Activated CD4-positive, alpha-beta T cell treated with anti-CD3 and anti-CD28 coated beads, Interleukin-10, Interleukin-2, amounts not matched to agents 100 ng/mL and 50 ng/mL, durations not matched to agents 16 hours and 8 hours (primary cell): ENCODE measurements around the gene SPOCK1.

ENCODE experiments used
- DNase-seq: peaks from one replicate; pipeline ENCODE4 v3.0.0-alpha.2; 2020

Gene SPOCK1

DNA sequence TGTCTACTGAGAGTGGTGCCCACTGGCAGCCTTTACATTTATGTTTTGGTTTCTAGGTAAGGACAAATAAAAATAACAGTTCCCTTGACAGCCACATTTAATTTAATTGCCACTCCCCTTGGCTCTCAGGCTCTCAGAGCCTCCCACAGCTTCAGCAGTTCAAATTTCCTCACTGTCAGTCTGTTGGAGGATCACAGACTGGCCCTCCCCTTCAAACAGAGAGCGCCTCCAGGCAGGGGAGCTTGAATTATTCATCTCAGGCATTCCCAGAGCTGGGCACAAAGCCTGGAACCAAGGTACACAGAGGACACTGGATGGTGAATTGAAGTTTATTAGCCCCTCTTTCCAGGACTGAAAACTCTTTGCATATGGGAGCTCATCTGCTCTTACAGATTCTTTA lies 407.7 kb downstream of the SPOCK1 start:
- DNase-seq, result no peak

DNA sequence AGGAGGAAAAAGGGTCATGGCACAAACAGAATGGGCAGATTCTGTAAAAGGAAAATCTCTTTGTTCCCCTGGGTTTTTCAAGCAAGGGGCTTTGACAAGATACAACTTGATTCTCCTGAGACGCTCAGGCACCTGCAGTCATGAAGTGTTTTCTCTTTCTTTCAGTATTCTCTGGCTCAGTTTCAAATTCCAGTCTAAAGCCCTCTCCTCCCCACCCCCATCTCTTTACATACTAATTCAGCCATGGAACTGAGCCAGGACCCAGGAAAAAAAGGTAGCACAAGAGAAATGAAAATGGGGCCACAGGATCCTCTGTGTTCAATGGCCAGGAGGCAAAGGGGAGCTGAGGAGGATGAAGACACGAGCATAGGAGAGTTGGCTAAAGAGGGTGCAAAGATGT lies 408.4 kb downstream of the SPOCK1 start:
- DNase-seq, result no peak

DNA sequence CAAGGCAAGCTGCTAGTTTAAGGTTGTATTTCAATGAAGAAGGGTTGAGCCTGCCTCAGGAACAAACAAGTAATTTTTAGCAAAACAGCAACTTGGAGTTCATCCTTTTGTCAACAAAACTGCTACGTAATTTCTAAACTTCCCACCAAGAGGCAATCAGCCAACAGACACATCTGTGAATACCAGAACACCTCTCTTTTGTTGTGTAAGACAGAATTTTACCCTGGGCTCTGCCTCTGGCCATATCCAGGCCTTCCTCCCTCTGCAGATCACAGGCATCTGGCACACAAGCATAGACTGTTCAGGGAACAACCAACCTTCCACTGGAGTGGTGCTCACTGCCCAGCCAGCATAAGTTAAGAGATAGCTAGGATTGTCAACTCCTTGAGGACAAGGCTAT lies 409.0 kb downstream of the SPOCK1 start:
- no peak for DNase-seq

DNA sequence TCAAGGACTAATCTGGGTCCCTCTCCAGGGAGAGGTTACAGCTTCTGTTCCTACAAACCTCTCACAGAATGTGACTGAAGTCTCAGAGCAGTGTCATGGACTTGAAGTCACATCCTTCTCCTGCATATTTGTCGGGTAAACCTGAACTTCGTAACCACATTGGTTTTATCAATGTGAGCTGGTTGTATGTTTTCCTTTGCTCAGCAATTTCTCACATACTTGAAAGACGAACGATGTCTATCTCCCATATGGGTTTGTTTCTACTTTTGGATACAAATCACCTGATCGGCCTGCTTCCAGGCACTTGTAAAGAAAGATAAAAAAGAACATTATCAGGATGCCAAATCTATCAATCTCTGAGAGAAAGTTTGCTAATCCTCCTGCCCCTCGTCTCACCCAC lies 411.0 kb downstream of the SPOCK1 start:
- no peak for DNase-seq

DNA sequence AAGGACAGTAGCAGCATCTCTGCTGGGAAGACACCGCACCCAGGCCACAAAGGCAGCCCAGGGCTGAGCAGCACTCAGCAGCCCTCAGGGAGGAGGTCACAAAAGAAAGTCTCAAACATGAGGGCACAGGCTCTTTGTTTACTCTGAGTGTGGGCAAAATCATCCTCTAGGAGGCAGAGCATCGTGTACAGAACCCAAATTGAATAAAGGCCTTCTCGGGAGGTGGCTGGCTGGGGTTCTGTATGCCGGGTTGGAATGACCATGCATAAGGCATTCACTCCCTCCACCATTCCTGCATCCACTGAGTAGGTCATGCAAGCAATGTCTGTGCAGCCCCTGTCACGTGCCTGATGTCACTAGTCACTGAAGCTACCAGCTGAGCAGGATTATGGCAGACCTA lies 412.8 kb downstream of the SPOCK1 start:
- no peak for DNase-seq

DNA sequence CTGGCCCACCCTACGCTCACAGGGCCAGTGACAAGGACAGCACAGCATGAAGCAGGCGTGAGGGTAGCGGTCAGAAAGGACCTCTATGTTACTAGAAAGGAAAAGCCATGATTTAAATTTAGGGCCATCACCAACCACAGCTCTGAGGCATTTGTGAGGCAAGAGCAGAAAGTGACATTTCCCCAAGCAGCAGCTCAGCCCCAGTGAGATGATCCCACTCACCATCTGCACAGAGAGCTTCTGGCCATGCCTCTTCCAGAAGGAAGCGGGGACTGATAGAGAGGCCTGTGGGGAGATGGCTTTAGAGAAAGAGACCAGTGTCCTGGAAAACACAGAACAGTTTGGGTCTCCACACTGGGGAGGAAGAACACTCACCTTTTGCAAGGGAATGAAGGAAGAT lies 413.9 kb downstream of the SPOCK1 start:
- no peak for DNase-seq

DNA sequence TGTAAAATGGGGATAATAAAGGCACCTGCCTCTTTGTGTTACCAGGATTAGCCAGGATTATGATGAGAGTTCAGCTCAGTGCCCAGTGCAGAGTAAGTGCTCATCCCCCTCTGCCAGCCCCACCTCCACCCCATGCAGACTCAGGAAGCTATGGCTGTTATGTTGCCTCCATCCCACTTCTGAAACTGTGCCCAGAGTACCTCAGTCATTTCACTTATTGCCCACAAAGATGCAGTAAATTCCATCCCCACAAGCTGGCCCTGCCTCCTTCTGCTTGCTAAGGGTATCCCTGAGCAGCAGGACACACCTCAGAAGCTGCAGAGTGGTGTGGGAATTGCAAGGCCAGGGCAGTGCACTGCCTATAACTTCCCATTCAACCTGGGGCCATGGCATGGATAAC lies 415.1 kb downstream of the SPOCK1 start:
- DNase-seq, result no peak

DNA sequence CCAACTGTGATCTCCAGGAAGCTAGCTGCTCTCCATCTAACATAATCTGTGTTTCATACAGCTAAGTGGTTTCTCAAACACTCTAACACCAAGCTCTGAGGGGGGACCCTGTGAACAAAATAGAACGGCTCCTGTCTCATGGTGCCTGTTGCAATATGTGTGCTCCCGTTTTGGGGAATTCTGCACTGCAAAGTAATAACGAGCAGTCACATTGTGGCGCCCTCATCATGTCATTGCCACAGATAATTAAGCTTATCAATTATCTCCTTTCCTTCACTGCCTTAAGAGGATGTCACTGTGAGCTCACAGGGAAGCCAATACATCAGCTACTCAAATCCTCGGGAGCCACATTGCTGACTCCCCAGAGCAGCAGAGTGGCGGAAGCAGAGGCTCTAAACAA lies 416.2 kb downstream of the SPOCK1 start:
- no peak for DNase-seq

DNA sequence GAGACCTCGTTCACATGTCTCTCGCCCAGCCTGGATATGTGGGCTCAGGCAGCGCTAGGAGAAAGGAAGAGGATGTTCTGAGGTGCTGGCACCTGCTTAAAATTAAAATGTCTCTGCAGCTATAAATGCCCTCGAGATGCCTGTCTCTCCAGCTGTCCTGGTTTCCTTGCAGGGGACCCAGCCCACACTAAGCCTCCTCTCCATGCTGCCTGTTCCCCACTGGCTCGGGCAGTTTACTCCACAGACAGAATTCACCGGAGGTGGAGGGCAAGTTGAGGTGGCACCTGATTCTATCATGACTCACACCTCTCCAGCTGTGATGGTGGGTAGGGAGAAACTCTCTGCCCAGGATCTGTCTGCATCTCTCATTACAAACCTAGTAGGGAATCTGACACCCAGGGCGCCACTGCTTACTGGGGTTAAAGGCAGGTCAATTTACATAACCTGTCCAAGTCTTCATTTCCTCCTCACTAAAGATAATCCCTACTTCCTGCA lies 420.9 kb downstream of the SPOCK1 start:
- no peak for DNase-seq

DNA sequence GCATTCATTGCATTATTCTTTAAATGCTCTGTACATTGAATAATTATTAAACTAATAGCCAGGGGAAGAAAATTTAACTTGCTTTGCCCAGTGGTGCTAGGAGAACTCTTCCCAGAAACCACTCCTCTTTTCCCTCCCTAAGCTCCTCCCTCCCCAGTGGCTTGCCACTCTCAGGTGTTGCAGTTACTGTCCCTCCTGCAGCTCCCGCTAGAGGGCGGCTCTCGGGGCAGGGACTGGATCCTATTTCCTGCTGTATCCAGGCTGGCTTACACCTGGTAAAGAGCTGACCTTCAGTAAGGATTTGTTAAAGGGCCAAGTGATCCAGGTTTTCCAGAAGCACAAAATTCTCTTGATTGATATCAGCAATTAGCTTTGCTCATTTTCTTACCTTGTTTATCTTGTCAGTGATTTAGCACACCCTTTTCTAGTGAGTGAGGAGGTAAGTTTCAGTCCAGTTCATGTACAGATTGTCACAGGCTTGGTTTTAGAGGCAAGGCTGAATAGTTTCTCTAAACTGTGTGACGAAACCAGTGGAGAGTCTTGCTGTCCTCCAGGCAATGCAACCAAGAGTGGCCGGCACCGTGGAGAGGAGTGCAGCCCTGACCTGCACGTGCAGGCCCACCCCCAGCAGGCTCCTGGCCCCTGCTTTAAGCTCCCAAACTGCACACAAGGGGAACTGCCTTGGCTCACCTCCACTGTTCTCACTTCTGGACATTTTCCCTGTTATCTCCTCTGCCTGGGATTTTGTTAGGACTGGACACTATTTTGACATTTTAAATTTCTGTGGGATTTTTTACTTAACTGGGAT lies 423.8 kb downstream of the SPOCK1 start:
- DNase-seq, result peak; percentile 32

DNA sequence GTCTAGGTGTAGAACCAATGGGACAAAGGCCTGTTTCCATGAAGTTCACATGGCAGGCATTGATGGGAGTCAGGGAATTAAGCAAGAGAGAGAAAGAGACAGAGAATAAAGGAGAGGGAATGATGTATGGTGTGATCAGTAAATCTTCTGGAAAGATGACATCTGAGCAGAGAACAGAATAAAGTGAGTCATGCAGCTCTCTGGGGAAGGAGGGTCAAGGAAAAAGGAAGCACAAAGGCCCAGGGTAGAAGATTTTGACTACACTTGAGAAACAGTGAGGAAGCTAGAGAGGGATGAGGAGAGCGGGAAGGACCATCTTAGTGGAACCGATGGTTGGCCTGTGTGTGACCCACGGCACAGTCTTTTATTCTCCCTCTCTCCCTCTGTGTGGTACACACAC lies 425.9 kb downstream of the SPOCK1 start:
- no peak for DNase-seq

DNA sequence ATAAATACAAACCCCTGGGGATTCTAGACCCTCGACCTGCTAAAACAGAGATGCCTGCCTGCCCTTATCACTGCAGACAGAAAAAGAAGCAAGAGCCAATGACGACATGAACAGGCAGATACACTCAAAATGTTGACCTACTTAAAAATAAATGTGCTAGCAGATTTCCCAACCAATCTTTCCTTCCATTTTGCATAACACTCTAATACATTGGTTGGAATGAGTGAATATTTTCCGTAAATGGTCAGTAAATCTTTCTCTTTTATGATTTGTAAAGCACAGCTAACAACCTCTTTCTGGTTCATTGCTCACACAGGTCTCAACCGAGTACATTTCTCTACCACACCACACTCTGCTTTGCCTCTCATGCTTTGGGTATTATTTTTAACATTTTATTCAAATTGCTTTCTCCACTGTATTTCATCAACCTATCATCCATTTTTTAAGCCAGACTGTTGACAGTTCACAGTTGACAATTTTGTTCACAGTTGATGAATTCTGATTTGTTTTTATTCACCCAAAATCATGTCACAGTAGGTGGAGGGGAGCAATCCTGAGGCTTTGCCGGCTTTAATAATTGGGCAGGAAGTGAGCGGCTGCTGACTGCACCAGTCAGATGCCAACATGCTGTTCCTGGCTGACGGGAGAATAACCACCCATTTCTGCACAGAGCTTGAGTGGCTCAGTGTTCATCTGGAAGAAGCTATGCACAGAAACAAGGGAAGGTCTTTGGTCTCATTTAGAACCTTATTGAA lies 426.6 kb downstream of the SPOCK1 start:
- no peak for DNase-seq

DNA sequence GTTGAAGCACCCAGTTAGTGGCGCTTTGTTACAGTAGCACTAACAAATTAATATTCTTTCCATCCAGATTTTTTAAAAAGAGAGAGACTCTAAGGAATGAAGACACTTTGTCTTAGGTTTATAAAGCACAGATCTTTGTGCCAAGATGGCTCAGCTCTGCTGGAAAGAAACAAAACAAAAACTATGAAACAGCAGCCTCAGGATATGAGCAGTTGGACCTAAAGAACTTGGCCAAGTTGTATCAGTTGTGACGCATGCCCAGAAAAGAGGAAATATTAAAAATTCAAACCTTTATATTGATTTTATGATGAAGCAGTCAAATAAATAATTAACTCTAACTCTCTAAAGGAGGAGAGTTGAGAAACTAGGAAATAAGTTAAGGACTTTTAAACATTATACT lies 427.2 kb downstream of the SPOCK1 start:
- DNase-seq, result no peak

DNA sequence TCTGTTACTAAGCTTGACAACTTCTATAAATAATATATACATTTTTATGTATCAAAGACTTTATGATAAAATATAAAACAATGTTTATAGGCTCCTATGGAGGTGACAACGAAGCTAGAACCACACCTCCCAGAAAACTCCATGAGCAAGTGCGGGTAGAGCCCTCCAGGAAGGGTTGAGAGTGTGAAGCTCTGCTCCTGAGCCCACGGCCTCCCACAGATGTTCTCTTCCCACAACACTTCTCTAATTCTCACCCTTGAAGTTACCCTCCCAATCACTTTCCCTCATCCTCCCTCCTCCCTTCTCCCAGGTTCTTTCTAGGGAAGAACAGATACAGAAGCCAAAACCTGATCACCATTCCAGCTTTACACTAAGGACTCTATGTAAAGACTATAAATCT lies 427.6 kb downstream of the SPOCK1 start:
- DNase-seq, result no peak

DNA sequence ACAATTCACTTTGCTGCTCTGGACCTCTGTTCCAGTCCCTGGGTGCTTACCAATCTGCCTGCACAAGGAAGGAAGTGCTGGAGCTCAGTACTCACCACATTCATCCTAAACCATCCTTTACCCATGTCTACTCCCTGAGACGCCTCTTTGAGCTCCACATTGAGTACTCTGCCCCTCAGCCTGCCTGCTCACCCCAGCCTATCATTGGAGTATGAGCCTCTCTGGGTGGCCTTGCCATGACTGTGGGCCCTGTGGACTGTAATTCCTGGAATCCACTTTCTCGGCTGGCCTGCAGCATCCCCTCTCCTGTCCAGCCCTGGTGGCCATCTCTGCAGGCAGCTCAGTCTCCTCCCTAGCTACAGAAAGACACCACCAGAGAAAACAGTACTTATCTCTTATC lies 428.6 kb downstream of the SPOCK1 start:
- DNase-seq, result no peak

DNA sequence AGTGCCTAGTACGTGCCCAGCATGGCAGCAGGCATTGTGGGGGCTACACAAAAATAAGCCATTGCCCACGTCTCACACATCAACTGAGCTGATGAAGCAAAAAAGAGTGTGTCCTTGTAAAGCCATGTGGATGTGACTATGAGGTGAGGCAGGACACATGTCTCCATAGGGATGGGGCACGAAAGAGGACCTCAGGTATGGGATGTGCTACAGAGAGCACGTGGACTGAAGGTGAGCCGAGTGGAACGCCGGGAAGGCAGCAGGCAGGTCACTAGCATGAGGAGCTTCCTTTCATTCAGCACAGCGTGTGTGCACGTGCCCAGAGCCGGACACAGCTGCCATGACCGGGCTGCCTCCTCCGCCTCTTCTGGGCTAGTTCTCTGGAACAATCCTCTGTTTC lies 429.8 kb downstream of the SPOCK1 start:
- DNase-seq, result no peak

DNA sequence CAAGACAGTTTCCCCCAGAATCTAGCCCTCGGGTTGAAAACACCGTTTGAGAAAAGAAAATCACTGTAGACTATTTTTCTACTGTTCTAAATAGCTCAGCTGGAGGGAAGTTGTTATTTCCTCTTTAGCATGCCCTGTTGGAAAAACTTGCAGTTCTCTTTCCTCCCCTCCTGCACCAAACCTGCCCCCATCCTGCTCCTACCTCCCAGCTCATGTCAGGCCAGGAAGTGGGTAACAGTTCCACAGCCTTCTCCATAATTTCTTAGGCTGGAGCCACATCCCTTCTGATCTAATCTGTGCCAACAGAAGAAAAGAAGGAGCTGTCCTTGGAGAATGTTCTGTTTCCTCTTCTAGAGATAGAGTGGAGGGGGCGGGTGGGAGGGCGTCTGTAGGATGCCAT lies 437.7 kb downstream of the SPOCK1 start:
- no peak for DNase-seq

DNA sequence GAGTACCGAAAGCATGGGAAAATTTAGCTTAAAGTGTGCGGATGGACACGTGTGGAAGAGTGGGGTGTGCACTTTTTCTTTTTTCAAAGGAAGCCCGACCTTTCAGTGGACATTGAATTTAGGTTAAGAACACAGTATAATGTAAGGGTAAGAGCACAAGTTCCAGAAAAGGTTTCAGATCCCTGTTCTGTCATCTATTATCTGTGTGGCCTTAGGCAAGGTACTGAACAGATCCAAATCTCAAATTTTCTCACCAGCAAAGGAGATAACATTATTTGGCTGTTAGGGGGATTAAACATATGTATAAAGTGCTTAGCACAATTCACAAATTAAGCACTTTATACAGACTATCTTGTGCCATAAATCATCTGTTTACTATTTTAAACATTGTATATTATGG lies 441.0 kb downstream of the SPOCK1 start:
- no peak for DNase-seq

DNA sequence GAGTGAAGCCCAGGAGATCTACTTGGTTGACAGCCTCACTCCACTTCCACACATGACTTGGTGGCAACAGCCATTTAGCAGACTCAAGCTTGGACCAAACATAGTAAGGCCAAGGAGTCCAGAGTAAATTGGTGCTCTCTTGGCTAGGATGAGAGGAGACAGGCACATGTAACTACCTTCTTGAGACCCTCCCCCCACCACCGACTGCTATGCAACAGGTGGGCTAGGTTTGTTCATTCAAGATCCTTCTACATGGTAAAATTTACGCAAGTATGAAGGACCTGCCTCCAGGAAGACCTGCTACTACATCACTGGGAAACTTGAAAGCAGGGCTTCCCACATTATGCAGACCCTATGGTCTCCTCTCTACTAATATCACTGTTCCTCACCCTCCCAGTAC lies 442.4 kb downstream of the SPOCK1 start:
- DNase-seq, result no peak

DNA sequence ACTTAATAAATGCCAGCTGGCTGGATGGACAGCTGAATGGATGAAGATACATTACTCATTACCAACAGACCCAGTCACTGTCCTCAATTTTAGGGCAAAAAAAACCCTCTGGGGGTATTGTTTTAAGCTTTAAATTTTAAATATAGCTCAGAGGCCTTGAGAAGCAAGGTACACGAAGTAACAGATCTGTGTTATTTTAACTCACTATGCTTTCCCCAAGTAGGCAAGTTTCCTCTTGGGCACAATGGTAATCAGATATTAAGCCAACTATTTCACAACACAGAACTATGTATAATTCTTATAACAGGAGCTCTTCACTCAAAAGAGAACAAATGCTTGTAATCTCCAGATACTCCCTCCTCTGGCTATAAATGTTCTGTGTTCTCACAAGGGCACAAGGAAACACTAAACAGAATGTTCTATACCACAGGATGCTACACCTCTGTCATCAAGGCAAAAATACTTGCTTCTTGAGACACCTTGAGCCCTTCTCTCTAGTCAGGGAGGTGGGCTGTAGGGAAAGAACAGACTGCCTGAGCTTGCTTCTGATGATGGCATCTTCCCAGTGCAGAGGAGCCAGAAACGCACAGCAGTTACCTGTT lies 443.8 kb downstream of the SPOCK1 start:
- DNase-seq, result no peak

DNA sequence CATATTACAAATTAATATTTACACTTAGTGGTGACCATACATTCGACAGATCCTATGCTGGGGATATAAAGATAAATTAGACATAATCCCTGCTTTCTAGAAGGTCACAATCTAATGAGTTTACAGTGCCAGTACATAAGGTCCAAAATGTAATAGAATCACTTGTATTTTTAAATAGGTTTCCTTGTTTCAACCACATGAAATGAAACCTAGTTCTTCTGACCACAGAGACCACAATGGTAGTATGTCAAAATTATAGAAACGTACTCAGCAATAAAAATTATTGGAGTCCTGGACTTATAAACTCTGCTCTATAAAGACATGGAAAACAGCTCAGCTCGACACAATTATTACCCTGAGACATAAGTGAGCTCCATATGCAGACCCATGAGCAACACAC lies 444.3 kb downstream of the SPOCK1 start:
- no peak for DNase-seq

DNA sequence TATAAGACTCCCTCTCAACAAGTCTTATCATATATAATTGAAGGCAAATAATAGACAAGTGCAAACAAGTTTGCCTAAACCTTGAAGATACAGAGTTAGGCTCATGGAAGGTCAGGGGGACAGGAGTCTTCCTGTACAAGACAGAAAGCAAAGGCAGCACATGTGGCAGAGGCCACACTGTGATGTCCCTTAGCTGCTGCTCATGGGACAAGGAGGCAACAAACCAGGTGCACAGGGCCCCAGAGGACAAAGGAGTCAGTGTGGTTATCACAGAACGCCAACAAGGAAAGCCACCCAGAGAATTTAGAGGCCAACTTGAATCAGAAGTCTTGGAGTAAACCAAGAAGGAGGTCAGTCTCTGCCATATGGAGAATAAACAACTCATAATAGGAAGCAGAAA lies 444.8 kb downstream of the SPOCK1 start:
- no peak for DNase-seq

DNA sequence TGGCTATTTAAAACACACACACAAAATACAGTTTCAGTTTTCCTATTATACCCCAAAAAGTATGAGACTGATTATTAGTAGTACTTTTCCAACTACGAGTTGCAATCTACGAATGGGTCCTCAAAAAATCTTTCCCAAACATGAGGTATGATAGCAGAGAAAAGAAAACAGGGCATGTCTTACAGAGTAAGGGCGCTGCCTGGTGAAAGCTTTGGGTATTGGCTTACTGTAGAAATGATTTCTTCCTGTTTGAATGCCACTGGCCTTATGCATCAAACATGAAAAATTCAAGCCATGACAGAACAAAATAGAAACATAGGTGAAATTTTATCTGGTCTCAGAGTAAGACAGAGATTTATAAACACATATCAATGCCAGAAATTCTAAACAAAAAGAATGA lies 448.0 kb downstream of the SPOCK1 start:
- DNase-seq, result no peak
